ENCODE results near the gene TMPRSS11E. TPM values are rescaled to one million over a fixed set of nuclear protein-coding genes. Genes with fewer than 3 reads are reported as not detected.

TMPRSS11E gene
- total and polyA plus RNA-seq, 2 donors from 2014 or later, result 0.24 to 2.3 TPM

DNA sequence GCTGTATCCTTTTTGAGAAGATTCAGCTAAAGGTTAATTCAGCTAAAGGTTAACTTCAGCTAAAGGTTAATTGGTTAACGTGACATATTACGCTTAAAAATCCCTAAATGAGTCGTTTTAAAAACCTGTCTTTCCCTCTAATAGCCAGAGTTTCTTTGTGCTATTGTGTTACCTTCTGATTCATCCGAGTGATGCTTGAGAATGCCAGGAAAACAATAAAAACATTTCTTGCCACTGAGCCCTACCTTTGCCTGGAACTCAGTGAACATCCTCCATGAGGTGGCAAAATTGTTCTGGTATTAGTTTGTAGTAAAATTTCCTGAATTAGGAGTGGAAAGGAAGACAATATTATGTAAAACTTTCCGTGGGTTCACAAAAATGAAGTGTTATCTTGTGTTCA is 13.7 kb upstream of the TMPRSS11E start:
- FAIRE-seq (no peak), DNase-seq (no peak)
- no peaks in the 10 kb centered on the region for H3K9me3 ChIP-seq (ENCODE audit: control insufficient read depth in 2 of 3, insufficient read depth in 1 of 3, low read length in 3 of 3)
- no peak overlapping the region for H3K4me3 ChIP-seq (ENCODE audit: low read length in 3 of 3)
- H3K27ac ChIP-seq (ENCODE audit: low read depth in 2 of 2, low read length in 2 of 2), result no peak overlapping the region
- H3K4me1 ChIP-seq (ENCODE audit: control insufficient read depth in 2 of 3, insufficient read depth in 2 of 3, low read depth in 1 of 3, low read length in 3 of 3), result no peaks in the 10 kb centered on the region
- no peaks in the 10 kb centered on the region for H3K27me3 ChIP-seq (ENCODE audit: control insufficient read depth, insufficient read depth, low read length)
- no peaks in the 10 kb centered on the region for H3K36me3 ChIP-seq (ENCODE audit: control insufficient read depth in 2 of 3, insufficient read depth in 3 of 3, low read length in 3 of 3)
- TF ChIP-seq, protein P1, sequence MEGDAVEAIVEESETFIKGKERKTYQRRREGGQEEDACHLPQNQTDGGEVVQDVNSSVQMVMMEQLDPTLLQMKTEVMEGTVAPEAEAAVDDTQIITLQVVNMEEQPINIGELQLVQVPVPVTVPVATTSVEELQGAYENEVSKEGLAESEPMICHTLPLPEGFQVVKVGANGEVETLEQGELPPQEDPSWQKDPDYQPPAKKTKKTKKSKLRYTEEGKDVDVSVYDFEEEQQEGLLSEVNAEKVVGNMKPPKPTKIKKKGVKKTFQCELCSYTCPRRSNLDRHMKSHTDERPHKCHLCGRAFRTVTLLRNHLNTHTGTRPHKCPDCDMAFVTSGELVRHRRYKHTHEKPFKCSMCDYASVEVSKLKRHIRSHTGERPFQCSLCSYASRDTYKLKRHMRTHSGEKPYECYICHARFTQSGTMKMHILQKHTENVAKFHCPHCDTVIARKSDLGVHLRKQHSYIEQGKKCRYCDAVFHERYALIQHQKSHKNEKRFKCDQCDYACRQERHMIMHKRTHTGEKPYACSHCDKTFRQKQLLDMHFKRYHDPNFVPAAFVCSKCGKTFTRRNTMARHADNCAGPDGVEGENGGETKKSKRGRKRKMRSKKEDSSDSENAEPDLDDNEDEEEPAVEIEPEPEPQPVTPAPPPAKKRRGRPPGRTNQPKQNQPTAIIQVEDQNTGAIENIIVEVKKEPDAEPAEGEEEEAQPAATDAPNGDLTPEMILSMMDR (IDR thresholded peaks at IDR 0.05; ENCODE audit: borderline replicate concordance, extremely low read depth, insufficient read depth), result no peak
- H3K9ac ChIP-seq (ENCODE audit: low read length in 3 of 3), result no peak overlapping the region
- intact Hi-C loops (cut with DNase I), result no loop called here

- intact Hi-C loops (cut with DNase I), result no loop called here
- Histone ChIP-seq H3K4me3 (ENCODE audit: low read length in 3 of 3) (no peak overlapping the region), H3K36me3 (ENCODE audit: control insufficient read depth in 2 of 3, insufficient read depth in 3 of 3, low read length in 3 of 3) (no peaks in the 10 kb centered on the region), H3K27me3 (ENCODE audit: control insufficient read depth, insufficient read depth, low read length) (no peaks in the 10 kb centered on the region), H3K9ac (ENCODE audit: low read length in 3 of 3) (no peak overlapping the region), H3K9me3 (ENCODE audit: control insufficient read depth in 2 of 3, insufficient read depth in 1 of 3, low read length in 3 of 3) (no peaks in the 10 kb centered on the region), H3K27ac (ENCODE audit: low read depth in 2 of 2, low read length in 2 of 2) (no peak overlapping the region), H3K4me1 (ENCODE audit: control insufficient read depth in 2 of 3, insufficient read depth in 2 of 3, low read depth in 1 of 3, low read length in 3 of 3) (no peaks in the 10 kb centered on the region)
- no peak for FAIRE-seq
- DNase-seq, result no peak
- TF ChIP-seq, protein P1 (IDR thresholded peaks at IDR 0.05; ENCODE audit: borderline replicate concordance, extremely low read depth, insufficient read depth), result no peak
Observed at GRCh38 chr4:68434277-68434676, 13.0 kb upstream of the TMPRSS11E start.

DNA sequence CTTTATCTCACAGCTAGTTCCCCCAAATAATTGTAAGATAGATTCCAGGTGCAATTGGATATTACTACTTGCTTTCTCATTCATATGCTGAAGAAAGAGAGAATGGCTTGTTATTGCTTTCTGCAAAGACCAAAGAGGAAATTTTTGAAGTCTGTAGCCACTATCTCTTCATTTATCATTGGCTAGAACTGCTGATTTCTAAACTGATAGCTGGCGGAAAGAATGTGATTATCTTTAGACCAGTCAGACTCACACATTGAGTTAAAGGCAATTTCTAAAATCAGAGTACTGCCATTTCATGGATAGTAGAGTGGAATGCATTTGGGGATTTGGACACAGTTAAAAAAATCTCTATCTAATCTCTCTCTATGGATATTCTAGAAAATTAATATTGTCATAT is 12.4 kb upstream of the TMPRSS11E start:
- no peak for FAIRE-seq
- Histone ChIP-seq H3K36me3 (ENCODE audit: control insufficient read depth in 2 of 3, insufficient read depth in 3 of 3, low read length in 3 of 3) (no peaks in the 10 kb centered on the region), H3K27me3 (ENCODE audit: control insufficient read depth, insufficient read depth, low read length) (no peaks in the 10 kb centered on the region), H3K9me3 (ENCODE audit: control insufficient read depth in 2 of 3, insufficient read depth in 1 of 3, low read length in 3 of 3) (no peaks in the 10 kb centered on the region), H3K9ac (ENCODE audit: low read length in 3 of 3) (no peak overlapping the region), H3K27ac (ENCODE audit: low read depth in 2 of 2, low read length in 2 of 2) (no peak overlapping the region), H3K4me3 (ENCODE audit: low read length in 3 of 3) (no peak overlapping the region), H3K4me1 (ENCODE audit: control insufficient read depth in 2 of 3, insufficient read depth in 2 of 3, low read depth in 1 of 3, low read length in 3 of 3) (no peaks in the 10 kb centered on the region)
- intact Hi-C loops (cut with DNase I), result no loop called here
- TF ChIP-seq, protein P1 (IDR thresholded peaks at IDR 0.05; ENCODE audit: borderline replicate concordance, extremely low read depth, insufficient read depth), result no peak
- DNase-seq, result no peak

GRCh38 chr4:68445111-68445510 is 2.2 kb upstream of the TMPRSS11E start:
- FAIRE-seq, result no peak
- intact Hi-C loops (cut with DNase I), result no loop called here
- no peak for DNase-seq
- Histone ChIP-seq H3K27ac (ENCODE audit: low read depth in 2 of 2, low read length in 2 of 2) (no peak overlapping the region), H3K4me3 (ENCODE audit: low read length in 3 of 3) (no peak overlapping the region), H3K27me3 (ENCODE audit: control insufficient read depth, insufficient read depth, low read length) (no peaks in the 10 kb centered on the region), H3K9me3 (ENCODE audit: control insufficient read depth in 2 of 3, insufficient read depth in 1 of 3, low read length in 3 of 3) (no peaks in the 10 kb centered on the region), H3K9ac (ENCODE audit: low read length in 3 of 3) (no peak overlapping the region), H3K4me1 (ENCODE audit: control insufficient read depth in 2 of 3, insufficient read depth in 2 of 3, low read depth in 1 of 3, low read length in 3 of 3) (no peaks in the 10 kb centered on the region), H3K36me3 (ENCODE audit: control insufficient read depth in 2 of 3, insufficient read depth in 3 of 3, low read length in 3 of 3) (no peaks in the 10 kb centered on the region)
- TF ChIP-seq, protein P1 (IDR thresholded peaks at IDR 0.05; ENCODE audit: borderline replicate concordance, extremely low read depth, insufficient read depth), result no peak

Data from kidney (tissue), 14 donors.